Measurements from ENCODE around the gene KIF7. TPM values are rescaled to one million over a fixed set of nuclear protein-coding genes. Genes with fewer than 3 reads are reported as not detected.
"Not testable (repeated sequence)": the region's sequence is repeated elsewhere in the genome, so short reads cannot be mapped to it uniquely, and the experiment has no call there.

The KIF7 gene
- total RNA-seq, 2 experiments from 2014 or later = 0.92 to 0.95 TPM

DNA sequence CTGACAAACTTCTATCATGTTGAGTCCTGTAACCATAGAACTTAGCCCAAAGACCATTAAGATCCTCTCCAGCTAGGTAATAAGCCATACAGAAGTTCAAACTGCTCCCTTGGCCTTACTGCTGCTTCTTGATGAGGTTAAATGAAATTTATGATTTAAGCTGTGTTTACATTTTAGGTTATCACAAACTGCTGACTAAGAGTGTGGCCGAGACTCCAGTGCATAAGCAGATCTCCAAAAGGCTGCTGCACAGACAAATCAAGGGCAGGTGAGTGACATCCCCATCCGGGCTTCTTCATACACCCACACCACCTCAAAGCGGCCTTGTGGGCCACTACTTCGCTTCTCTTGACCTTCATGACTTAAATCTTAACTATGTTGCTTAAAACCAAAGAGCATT is 39.0 kb downstream of the KIF7 start:
- Mint-ChIP-seq H3K4me3 (no peak overlapping the region), H3K27ac (no peak overlapping the region), H3K36me3 (peaks cover 68% of the 10 kb centered on the region), H3K27me3 (no peaks in the 10 kb centered on the region), H3K9me3 (peaks cover 24% of the 10 kb centered on the region), H3K4me1 (ENCODE audit: low read depth) (no peaks in the 10 kb centered on the region)
- intact Hi-C loops (cut with micrococcal nuclease) = no loop called here
- ChIA-PET CTCF (no interaction called here), POLR2A (no interaction called here)
- no peak for DNase-seq

- Mint-ChIP-seq H3K4me1 (ENCODE audit: low read depth) (no peaks in the 10 kb centered on the region), H3K27ac (no peak overlapping the region), H3K36me3 (peaks cover 74% of the 10 kb centered on the region), H3K27me3 (no peaks in the 10 kb centered on the region), H3K4me3 (no peak overlapping the region), H3K9me3 (peaks cover 28% of the 10 kb centered on the region)
- ChIA-PET CTCF (no interaction called here), POLR2A (no interaction called here)
- intact Hi-C loops (cut with micrococcal nuclease) = no loop called here
- no peak for DNase-seq
Observed at GRCh38 chr15:89615135-89615534, 40.1 kb downstream of the KIF7 start.

GRCh38 chr15:89614164-89614563 is 41.1 kb downstream of the KIF7 start:
- Mint-ChIP-seq H3K4me3 (no peak overlapping the region), H3K9me3 (peaks cover 28% of the 10 kb centered on the region), H3K27ac (no peak overlapping the region), H3K36me3 (peaks cover 74% of the 10 kb centered on the region), H3K27me3 (no peaks in the 10 kb centered on the region), H3K4me1 (ENCODE audit: low read depth) (no peaks in the 10 kb centered on the region)
- intact Hi-C loops (cut with micrococcal nuclease) = no loop called here
- no peak for DNase-seq
- ChIA-PET CTCF (no interaction called here), POLR2A (no interaction called here)

DNA sequence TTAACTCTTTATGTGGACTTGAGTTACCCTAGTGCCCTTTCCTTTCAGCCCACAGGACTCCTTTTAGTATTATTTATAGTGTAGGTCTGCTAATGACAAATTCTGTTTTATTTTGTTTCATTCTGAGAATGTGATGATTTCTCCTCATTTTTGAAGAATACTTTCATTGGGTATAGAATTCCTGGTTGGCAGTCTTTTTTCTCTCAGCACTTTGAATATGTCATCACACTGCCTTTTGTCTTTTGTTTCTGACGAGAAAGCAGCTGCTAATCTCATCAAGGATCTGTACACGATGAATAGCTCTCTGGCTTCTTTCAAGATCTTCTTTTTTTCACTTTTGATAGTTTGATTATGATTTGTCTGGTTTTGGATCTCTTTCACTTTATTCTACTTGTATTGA is 42.2 kb downstream of the KIF7 start:
- Mint-ChIP-seq H3K27ac (no peak overlapping the region), H3K27me3 (no peaks in the 10 kb centered on the region), H3K4me1 (ENCODE audit: low read depth) (no peaks in the 10 kb centered on the region), H3K36me3 (peaks cover 79% of the 10 kb centered on the region), H3K9me3 (peaks cover 28% of the 10 kb centered on the region), H3K4me3 (no peak overlapping the region)
- POLR2A ChIA-PET = no interaction called here
- no peak for DNase-seq
- CTCF ChIA-PET = no interaction called here
- intact Hi-C loops (cut with micrococcal nuclease) = no loop called here

DNA sequence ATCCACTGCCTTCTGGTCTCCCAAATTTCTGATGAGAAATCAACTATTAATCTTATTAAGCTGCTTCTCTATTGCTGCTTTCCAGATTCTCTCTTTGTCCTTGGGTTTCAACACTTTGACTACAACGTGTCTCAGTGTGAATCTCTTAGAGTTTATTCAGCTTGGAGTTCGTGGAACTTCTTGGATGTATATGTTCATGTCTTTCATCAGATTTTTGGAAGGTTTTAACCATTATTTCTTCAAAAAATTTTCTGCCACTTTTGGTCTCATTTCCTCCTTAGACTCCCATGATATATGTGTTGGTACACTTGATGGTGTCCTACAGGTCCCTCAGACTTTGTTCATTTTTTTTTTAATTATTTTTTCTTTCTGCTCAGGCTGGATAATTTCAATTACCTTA is 44.0 kb downstream of the KIF7 start:
- Mint-ChIP-seq H3K9me3 (peaks cover 28% of the 10 kb centered on the region), H3K4me3 (no peak overlapping the region), H3K27me3 (no peaks in the 10 kb centered on the region), H3K27ac (no peak overlapping the region), H3K4me1 (ENCODE audit: low read depth) (no peaks in the 10 kb centered on the region), H3K36me3 (peaks cover 73% of the 10 kb centered on the region)
- CTCF ChIA-PET = interaction anchor here (0.8 kb wide), 1 partner anchor 9 kb away, joined by 3 read pairs; no protein-coding TSS in a partner anchor
- DNase-seq = no peak
- POLR2A ChIA-PET = no interaction called here
- intact Hi-C loops (cut with micrococcal nuclease) = no loop called here

DNA sequence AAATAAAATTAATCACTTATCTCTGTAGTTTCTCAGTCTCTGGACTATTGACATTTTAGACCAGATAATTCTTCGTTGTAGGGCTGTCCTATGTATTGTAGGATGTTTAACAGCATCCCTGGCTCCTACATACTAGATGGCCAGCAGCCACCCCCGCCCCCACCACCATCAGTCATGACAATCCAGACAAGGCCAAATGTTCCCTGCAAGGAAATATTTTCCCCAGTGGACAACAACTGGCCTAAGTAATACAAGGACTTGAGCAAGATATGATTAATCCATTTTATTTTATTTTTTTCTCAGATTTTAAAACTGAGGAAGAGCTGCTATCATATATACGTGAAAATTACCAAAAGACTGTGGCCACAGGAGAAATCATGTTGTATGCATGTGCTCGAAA is 56.2 kb downstream of the KIF7 start:
- POLR2A ChIA-PET = no interaction called here
- Mint-ChIP-seq H3K9me3 (no peaks in the 10 kb centered on the region), H3K4me1 (ENCODE audit: low read depth) (no peaks in the 10 kb centered on the region), H3K27me3 (no peaks in the 10 kb centered on the region), H3K4me3 (no peak overlapping the region), H3K36me3 (peaks cover 47% of the 10 kb centered on the region), H3K27ac (no peak overlapping the region)
- intact Hi-C loops (cut with micrococcal nuclease) = no loop called here
- DNase-seq = no peak
- CTCF ChIA-PET = no interaction called here

DNA sequence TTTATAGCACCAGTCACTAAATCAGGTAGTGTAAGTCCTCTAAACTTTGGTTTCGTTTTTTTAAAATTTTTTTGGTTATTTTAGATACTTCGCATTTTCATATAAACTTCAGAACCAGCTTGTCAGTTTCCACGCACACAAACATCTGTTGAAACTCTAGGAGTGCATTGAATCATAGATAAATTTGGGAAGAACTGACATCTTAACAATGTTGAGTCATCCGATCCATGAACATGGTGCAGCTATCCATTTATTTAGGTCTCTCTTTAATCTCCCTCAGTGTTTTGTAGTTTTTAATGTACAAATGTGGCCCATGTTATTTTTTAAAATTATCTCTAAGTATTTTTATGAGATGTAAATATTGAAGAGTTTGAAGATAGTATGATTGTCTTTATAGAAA is 62.2 kb downstream of the KIF7 start:
- H3K4me3 Mint-ChIP-seq = no peak overlapping the region
- H3K4me1 Mint-ChIP-seq (ENCODE audit: low read depth) = no peaks in the 10 kb centered on the region
- DNase-seq = no peak
- peaks cover 38% of the 10 kb centered on the region for H3K36me3 Mint-ChIP-seq
- CTCF ChIA-PET = interaction anchor here (1.6 kb wide), 1 partner anchor 16 kb away, joined by 3 read pairs; no protein-coding TSS in a partner anchor
- H3K9me3 Mint-ChIP-seq = no peaks in the 10 kb centered on the region
- no peak overlapping the region for H3K27ac Mint-ChIP-seq
- POLR2A ChIA-PET = no interaction called here
- H3K27me3 Mint-ChIP-seq = no peaks in the 10 kb centered on the region
- intact Hi-C loops (cut with micrococcal nuclease) = no loop called here

GRCh38 chr15:89591834-89592233 is 63.4 kb downstream of the KIF7 start:
- H3K4me1 Mint-ChIP-seq (ENCODE audit: low read depth) = no peaks in the 10 kb centered on the region
- DNase-seq = no peak
- no peaks in the 10 kb centered on the region for H3K27me3 Mint-ChIP-seq
- H3K9me3 Mint-ChIP-seq = no peaks in the 10 kb centered on the region
- H3K36me3 Mint-ChIP-seq = peaks cover 30% of the 10 kb centered on the region
- H3K27ac Mint-ChIP-seq = no peak overlapping the region
- CTCF ChIA-PET = interaction anchor here (1.6 kb wide), 1 partner anchor 17 kb away, joined by 3 read pairs; no protein-coding TSS in a partner anchor
- H3K4me3 Mint-ChIP-seq = no peak overlapping the region
- POLR2A ChIA-PET = no interaction called here
- intact Hi-C loops (cut with micrococcal nuclease) = no loop called here

- DNase-seq = no peak
- Mint-ChIP-seq H3K9me3 (no peaks in the 10 kb centered on the region), H3K4me3 (no peak overlapping the region), H3K27me3 (no peaks in the 10 kb centered on the region), H3K4me1 (ENCODE audit: low read depth) (no peaks in the 10 kb centered on the region), H3K36me3 (peaks cover 25% of the 10 kb centered on the region), H3K27ac (no peak overlapping the region)
- CTCF ChIA-PET = no interaction called here
- intact Hi-C loops (cut with micrococcal nuclease) = no loop called here
- POLR2A ChIA-PET = no interaction called here
Observed at GRCh38 chr15:89587955-89588354, 67.3 kb downstream of the KIF7 start.

- Mint-ChIP-seq H3K36me3 (peaks cover 28% of the 10 kb centered on the region), H3K27ac (no peak overlapping the region), H3K27me3 (no peaks in the 10 kb centered on the region), H3K4me3 (no peak overlapping the region), H3K4me1 (ENCODE audit: low read depth) (no peaks in the 10 kb centered on the region), H3K9me3 (no peaks in the 10 kb centered on the region)
- CTCF ChIA-PET = no interaction called here
- POLR2A ChIA-PET = no interaction called here
- no peak for DNase-seq
- intact Hi-C loops (cut with micrococcal nuclease) = no loop called here
Observed at GRCh38 chr15:89586651-89587050, 68.6 kb downstream of the KIF7 start.

DNA sequence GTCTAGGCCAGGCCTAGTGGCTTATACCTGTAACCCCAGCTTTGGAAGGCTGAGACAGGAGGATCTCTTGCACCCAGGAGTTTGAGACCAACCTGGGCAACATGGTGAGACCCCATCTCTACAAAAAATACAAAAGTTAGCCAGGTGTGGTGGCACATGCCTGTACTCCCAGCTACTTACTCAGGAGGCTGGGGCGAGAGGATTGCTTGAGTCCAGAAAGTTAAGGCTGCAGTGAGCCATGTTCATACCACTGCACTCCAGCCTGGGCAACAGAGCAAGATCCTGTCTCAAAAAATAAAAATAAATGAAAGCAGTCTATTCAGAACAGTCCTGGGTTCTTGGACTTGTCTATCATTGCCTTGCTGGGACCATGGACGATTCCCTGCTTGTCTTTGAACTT is 74.5 kb downstream of the KIF7 start:
- H3K27me3 Mint-ChIP-seq; H3K9me3 Mint-ChIP-seq; H3K27ac Mint-ChIP-seq; DNase-seq; CTCF ChIA-PET; intact Hi-C loops (cut with micrococcal nuclease); POLR2A ChIA-PET; H3K4me3 Mint-ChIP-seq: not testable (repeated sequence)
- Mint-ChIP-seq H3K36me3 (peaks cover 57% of the 10 kb centered on the region), H3K4me1 (ENCODE audit: low read depth) (peaks cover 20% of the 10 kb centered on the region)

DNA sequence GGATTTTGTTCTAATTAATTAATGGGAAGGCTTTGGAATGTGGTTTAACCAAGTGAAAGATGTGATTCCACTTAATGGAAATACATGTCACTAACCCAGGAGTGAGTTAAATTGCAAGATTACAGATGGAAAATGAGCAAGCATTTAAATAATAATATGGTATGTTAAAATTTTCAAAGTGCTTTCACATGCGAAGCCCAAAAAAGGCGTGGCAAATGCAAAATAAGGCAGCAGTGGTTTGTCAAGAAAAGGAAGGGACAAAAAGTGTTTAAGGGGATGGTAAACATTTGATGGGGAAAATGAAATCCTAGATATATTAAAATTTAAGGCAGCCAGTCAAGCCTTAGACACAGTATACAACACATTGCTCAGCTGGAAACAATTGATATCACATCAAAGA is 77.1 kb downstream of the KIF7 start:
- H3K36me3 Mint-ChIP-seq = peaks cover 50% of the 10 kb centered on the region
- no peak overlapping the region for H3K27ac Mint-ChIP-seq
- no peak overlapping the region for H3K4me3 Mint-ChIP-seq
- H3K4me1 Mint-ChIP-seq (ENCODE audit: low read depth) = peaks cover 23% of the 10 kb centered on the region
- H3K9me3 Mint-ChIP-seq = no peaks in the 10 kb centered on the region
- H3K27me3 Mint-ChIP-seq = no peaks in the 10 kb centered on the region
- ChIA-PET POLR2A (no interaction called here), CTCF (interaction anchor here (0.7 kb wide), 1 partner anchor 74 kb away, joined by 3 read pairs; no protein-coding TSS in a partner anchor)
- intact Hi-C loops (cut with micrococcal nuclease) = no loop called here
- DNase-seq = no peak
